Testis (tissue), 3 donors: Measurements from ENCODE around the gene GATA1. TPM values are rescaled to one million over a fixed set of nuclear protein-coding genes. Genes with fewer than 3 reads are reported as not detected.
A peak's percentile ranks its signal among the peaks of the same experiment; 100 is the strongest.

ENCODE experiments used
- DNase-seq: peaks from one replicate; pipeline ENCODE4 v3.0.0-alpha.2; 2019
- H3K27ac ChIP-seq, 2 donors: fragments of 200-600 bp; sonication (generic); one replicate each; pipeline ENCODE4 v1.5.1; 2019
- H3K27me3 ChIP-seq: fragments of 200-600 bp; sonication (generic); one replicate; pipeline ENCODE4 v1.5.1; 2019
- H3K36me3 ChIP-seq: fragments of 200-600 bp; sonication (generic); one replicate; pipeline ENCODE4 v1.5.1; 2017; ENCODE audit warnings: low read depth; ENCODE audit errors: missing control alignments
- H3K4me1 ChIP-seq: fragments of 200-600 bp; sonication (generic); one replicate; pipeline ENCODE4 v1.5.1; 2019
- H3K4me3 ChIP-seq, 2 donors: fragments of 200-600 bp; sonication (generic); one replicate each; pipeline ENCODE4 v1.5.1; 2017 to 2019
- H3K9me3 ChIP-seq: fragments of 200-600 bp; sonication (generic); one replicate; pipeline ENCODE4 v1.5.1; 2017
- CTCF ChIP-seq, 3 experiments: fragments of 450-650 bp in 2 of 3; fragments of 200-600 bp in 1 of 3; sonication (generic) in 1 of 3; IDR thresholded peaks; one replicate each; pipeline ENCODE4 v1.5.1; 2016 to 2019; ENCODE audit warnings: antibody characterized with exemption in 3 of 3, mild to moderate bottlenecking in 2 of 3, moderate library complexity in 1 of 3
- POLR2A ChIP-seq: fragments of 450-650 bp; IDR thresholded peaks from one replicate; pipeline ENCODE4 v1.6.1; 2017; ENCODE audit warnings: antibody characterized with exemption, mild to moderate bottlenecking, moderate library complexity
- WGBS, 2 donors: methylation state at CpG; one replicate each; pipeline ENCODE4 v1.1.5; 2018; 5-methylcytosine and 5-hydroxymethylcytosine counted together
- intact Hi-C: fragments of 100-400 bp; cut with DNase I; formaldehyde crosslinking; loops from one replicate; pipeline ENCODE4 v1.15.1; 2023; ENCODE audit warnings: low total_unique reads
- polyA plus RNA-seq: library from polyadenylated mRNA; stranded (reverse); fragments of 350-450 nt; fragmentation: Illumina TruSeq; extraction: RNeasy Lipid Tissue Mini Kit (QIAGEN cat#74804); gene quantifications from one replicate; pipeline ENCODE4 v1.2.3, GENCODE V29; 2014; ENCODE audit warnings: low read depth, low replicate concordance; ENCODE audit not compliant: insufficient read depth
- total RNA-seq, 2 donors: library from RNA; depleted of rRNA; stranded (reverse); fragments of >200 nt; gene quantifications; one replicate each; pipeline ENCODE4 v1.2.3, GENCODE V29; 2016

GATA1 gene
- total and polyA plus RNA-seq, 3 donors from 2014 or later: 0.24 to 1.3 TPM; not detected in 1

DNA sequence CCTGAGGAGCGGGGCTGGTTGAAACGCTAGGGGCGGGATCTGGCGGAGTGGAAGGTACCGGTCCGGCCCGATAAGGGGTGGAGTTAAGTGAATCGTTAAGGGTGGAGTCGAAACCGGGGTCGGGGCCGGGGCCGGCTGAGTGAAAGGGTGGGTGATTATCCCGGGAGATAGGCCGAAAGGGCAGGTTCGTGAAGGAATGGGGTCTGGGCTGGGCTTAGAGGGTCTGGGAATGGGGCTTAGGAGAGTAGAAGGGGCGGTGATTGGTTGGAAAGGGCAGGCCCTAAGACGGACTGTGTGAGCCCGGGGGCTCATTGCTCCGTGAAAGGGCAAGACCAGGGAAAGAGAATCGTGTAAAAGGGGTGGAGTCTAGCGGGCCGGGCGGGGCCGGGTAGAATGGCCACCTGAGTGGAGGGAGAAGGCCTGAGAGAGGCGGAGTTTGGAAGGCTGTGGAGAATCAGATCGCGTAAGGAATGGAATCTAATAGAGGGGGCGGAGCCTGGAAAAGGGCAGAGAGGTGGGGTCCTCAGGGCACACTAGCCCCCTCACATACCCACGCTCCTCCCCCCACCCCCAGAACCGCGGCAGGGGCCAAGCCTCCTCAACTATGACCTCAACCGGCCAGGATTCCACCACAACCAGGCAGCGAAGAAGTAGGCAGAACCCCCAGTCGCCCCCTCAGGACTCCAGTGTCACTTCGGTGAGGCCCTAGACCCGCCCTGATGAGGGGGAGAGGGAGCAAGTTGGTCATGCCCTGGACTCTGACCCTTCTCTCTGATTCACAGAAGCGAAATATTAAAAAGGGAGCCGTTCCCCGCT is 15.9 kb downstream of the GATA1 start:
- intact Hi-C loops: no loop called here
- 4 to 5% methylated on average over 19 to 39 of the region's 40 CpGs for WGBS, 2 donors

DNA sequence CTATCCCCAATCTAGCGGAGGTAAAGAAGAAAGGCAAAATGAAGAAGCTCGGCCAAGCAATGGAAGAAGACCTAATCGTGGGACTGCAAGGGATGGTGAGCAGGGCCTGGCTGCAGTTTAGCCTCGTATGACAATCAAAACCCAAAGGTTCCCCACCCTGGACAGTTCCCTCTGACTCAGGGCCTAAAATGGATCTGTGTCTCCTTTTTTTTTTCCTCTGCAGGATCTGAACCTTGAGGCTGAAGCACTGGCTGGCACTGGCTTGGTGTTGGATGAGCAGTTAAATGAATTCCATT is 16.5 kb downstream of the GATA1 start:
- H3K9me3 ChIP-seq: no peaks in the 10 kb centered on the region
- no peak for DNase-seq

More for the DNA sequence above, 15.9 kb downstream of the GATA1 start:
- Histone ChIP-seq H3K9me3 (no peaks in the 10 kb centered on the region), H3K4me3 (peak overlapping the region; percentile 66 to 76), H3K4me1 (no peaks in the 10 kb centered on the region), H3K36me3 (no peaks in the 10 kb centered on the region), H3K27me3 (no peaks in the 10 kb centered on the region), H3K27ac (peak overlapping the region; percentile 92 to 96)
- TF ChIP-seq CTCF (IDR thresholded peaks at IDR 0.05) (no peak), POLR2A (no peak)
- DNase-seq: peak; percentile 87

GRCh38 chrX:48806081-48806480 is 19.7 kb downstream of the GATA1 start:
- TF ChIP-seq POLR2A (no peak), CTCF (IDR thresholded peaks at IDR 0.05) (no peak)
- Histone ChIP-seq H3K9me3 (no peaks in the 10 kb centered on the region), H3K36me3 (no peaks in the 10 kb centered on the region), H3K4me3 (no peak overlapping the region), H3K4me1 (no peaks in the 10 kb centered on the region), H3K27me3 (no peaks in the 10 kb centered on the region), H3K27ac (no peak overlapping the region)
- 95 to 100% methylated on average over 1 to 4 of the region's 4 CpGs for WGBS, 2 donors
- intact Hi-C loops: no loop called here
- no peak for DNase-seq

More for the DNA sequence above, 16.5 kb downstream of the GATA1 start:
- no peaks in the 10 kb centered on the region for H3K36me3 ChIP-seq
- peak overlapping the region; percentile 92 to 96 for H3K27ac ChIP-seq
- whole genome bisulfite sequencing, 2 donors: 28 to 70% methylated on average over 2 to 4 of the region's 4 CpGs
- no peaks in the 10 kb centered on the region for H3K4me1 ChIP-seq
- no peaks in the 10 kb centered on the region for H3K27me3 ChIP-seq
- peak overlapping the region; percentile 66 to 76 for H3K4me3 ChIP-seq
- intact Hi-C loops: no loop called here
- TF ChIP-seq CTCF (IDR thresholded peaks at IDR 0.05): no peak
- no peak for TF ChIP-seq POLR2A

DNA sequence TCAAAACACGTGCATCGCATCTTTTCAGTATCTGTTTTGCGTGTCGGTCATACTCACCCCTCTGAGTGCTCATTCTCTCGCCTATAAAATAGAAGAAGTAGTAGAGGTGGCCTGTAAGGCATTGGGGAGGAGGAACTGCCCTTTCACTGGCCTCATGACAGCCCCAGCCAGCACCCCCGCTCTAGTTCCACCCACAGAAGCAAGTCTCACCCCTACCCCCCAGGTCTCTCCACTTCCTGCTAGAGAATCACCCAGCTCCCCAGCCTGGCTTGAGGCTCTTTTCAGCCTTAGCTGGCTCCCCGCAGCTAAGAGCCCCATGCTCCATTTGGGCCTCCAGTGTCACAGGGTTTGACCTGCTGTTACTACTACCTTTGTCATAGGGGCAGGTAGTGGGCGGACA is 27.3 kb downstream of the GATA1 start:
- no peak overlapping the region for H3K27ac ChIP-seq
- no peaks in the 10 kb centered on the region for H3K9me3 ChIP-seq
- H3K27me3 ChIP-seq: no peaks in the 10 kb centered on the region
- no peaks in the 10 kb centered on the region for H3K4me1 ChIP-seq
- intact Hi-C loops: no loop called here
- no peak for DNase-seq
- no peak overlapping the region for H3K4me3 ChIP-seq
- no peaks in the 10 kb centered on the region for H3K36me3 ChIP-seq
- 90 to 94% methylated on average over 6 to 8 of the region's 8 CpGs for WGBS, 2 donors
- TF ChIP-seq CTCF (IDR thresholded peaks at IDR 0.05): no peak
- TF ChIP-seq POLR2A: no peak

GRCh38 chrX:48814722-48815121 is 28.3 kb downstream of the GATA1 start:
- no peak overlapping the region for H3K27ac ChIP-seq
- no peaks in the 10 kb centered on the region for H3K4me1 ChIP-seq
- no peaks in the 10 kb centered on the region for H3K27me3 ChIP-seq
- DNase-seq: no peak
- WGBS, 2 donors: 93 to 100% methylated on average over 2 to 8 of the region's 8 CpGs
- H3K36me3 ChIP-seq: no peaks in the 10 kb centered on the region
- intact Hi-C loops: no loop called here
- no peaks in the 10 kb centered on the region for H3K9me3 ChIP-seq
- no peak overlapping the region for H3K4me3 ChIP-seq
- no peak for TF ChIP-seq CTCF (IDR thresholded peaks at IDR 0.05)
- TF ChIP-seq POLR2A: no peak
